Adipocyte (in vitro differentiated cells): ENCODE measurements around the gene ATP6V1C2.
"Not testable (repeated sequence)": the region's sequence is repeated elsewhere in the genome, so short reads cannot be mapped to it uniquely, and the experiment has no call there.

Source experiments
- DNase-seq: peaks from one replicate; pipeline ENCODE4 v3.0.0-alpha.2; 2015; ENCODE audit warnings: low read depth
- H3K27me3 ChIP-seq: replicated peaks from 2 replicates; pipeline ENCODE4 v1.7.0; 2013; ENCODE audit warnings: mild to moderate bottlenecking, low read length, moderate library complexity; ENCODE audit not compliant: control insufficient read depth, insufficient read depth
- H3K36me3 ChIP-seq: 2 replicates; pipeline ENCODE4 v1.7.0; 2013; ENCODE audit warnings: low read length, mild to moderate bottlenecking, moderate library complexity; ENCODE audit not compliant: control insufficient read depth, insufficient read depth, severe bottlenecking
- H3K4me1 ChIP-seq: 2 replicates; pipeline ENCODE4 v1.7.0; 2013; ENCODE audit warnings: mild to moderate bottlenecking, low read length, moderate library complexity; ENCODE audit not compliant: control insufficient read depth, insufficient read depth
- H3K4me3 ChIP-seq: 2 replicates; pipeline ENCODE4 v1.7.0; 2013; ENCODE audit warnings: mild to moderate bottlenecking, low read length, moderate library complexity
- H3K9ac ChIP-seq: 2 replicates; pipeline ENCODE4 v1.7.0; 2013; ENCODE audit warnings: mild to moderate bottlenecking, low read length, moderate library complexity
- H3K9me3 ChIP-seq: 2 replicates; pipeline ENCODE4 v1.7.0; 2013; ENCODE audit warnings: mild to moderate bottlenecking, low read length, moderate library complexity; ENCODE audit not compliant: control insufficient read depth

ATP6V1C2 gene

GRCh38 chr2:10792001-10792634 is 70.7 kb downstream of the ATP6V1C2 start:
- Histone ChIP-seq H3K4me3 (no peak overlapping the region), H3K27me3 (no peaks in the 10 kb centered on the region), H3K9me3 (no peaks in the 10 kb centered on the region), H3K36me3 (peaks cover 81% of the 10 kb centered on the region), H3K9ac (no peak overlapping the region), H3K4me1 (no peaks in the 10 kb centered on the region)
- DNase-seq, result no peak

- H3K4me1 ChIP-seq, result no peaks in the 10 kb centered on the region
- H3K9me3 ChIP-seq, result no peaks in the 10 kb centered on the region
- no peak overlapping the region for H3K9ac ChIP-seq
- no peak overlapping the region for H3K4me3 ChIP-seq
- H3K27me3 ChIP-seq, result no peaks in the 10 kb centered on the region
- DNase-seq, result no peak
- H3K36me3 ChIP-seq, result peaks cover 83% of the 10 kb centered on the region
These were observed 71.4 kb downstream of the ATP6V1C2 start for GRCh38 chr2:10792660-10793400.

GRCh38 chr2:10793816-10794215 is 72.4 kb downstream of the ATP6V1C2 start:
- Histone ChIP-seq H3K27me3 (no peaks in the 10 kb centered on the region), H3K36me3 (peaks cover 74% of the 10 kb centered on the region), H3K9me3 (no peaks in the 10 kb centered on the region), H3K4me3 (no peak overlapping the region), H3K4me1 (no peaks in the 10 kb centered on the region), H3K9ac (no peak overlapping the region)
- no peak for DNase-seq

GRCh38 chr2:10794876-10795275 is 73.4 kb downstream of the ATP6V1C2 start:
- H3K9me3 ChIP-seq, result no peaks in the 10 kb centered on the region
- DNase-seq, result no peak
- no peak overlapping the region for H3K9ac ChIP-seq
- H3K4me1 ChIP-seq, result no peaks in the 10 kb centered on the region
- H3K36me3 ChIP-seq, result peaks cover 66% of the 10 kb centered on the region
- H3K4me3 ChIP-seq, result no peak overlapping the region
- H3K27me3 ChIP-seq, result no peaks in the 10 kb centered on the region

- Histone ChIP-seq H3K4me1 (no peaks in the 10 kb centered on the region), H3K27me3 (no peaks in the 10 kb centered on the region), H3K9me3 (no peaks in the 10 kb centered on the region), H3K9ac (no peak overlapping the region), H3K4me3 (no peak overlapping the region), H3K36me3 (peaks cover 65% of the 10 kb centered on the region)
- DNase-seq, result no peak
These were observed 74.1 kb downstream of the ATP6V1C2 start for GRCh38 chr2:10795508-10796046.

- Histone ChIP-seq H3K9me3 (no peaks in the 10 kb centered on the region), H3K4me3 (no peak overlapping the region), H3K4me1 (no peaks in the 10 kb centered on the region), H3K27me3 (no peaks in the 10 kb centered on the region), H3K9ac (no peak overlapping the region), H3K36me3 (peaks cover 65% of the 10 kb centered on the region)
- no peak for DNase-seq
These were observed 75.3 kb downstream of the ATP6V1C2 start for GRCh38 chr2:10796703-10797102.

- no peaks in the 10 kb centered on the region for H3K4me1 ChIP-seq
- peaks cover 59% of the 10 kb centered on the region for H3K36me3 ChIP-seq
- H3K4me3 ChIP-seq, result no peak overlapping the region
- H3K9me3 ChIP-seq, result no peaks in the 10 kb centered on the region
- H3K27me3 ChIP-seq, result no peaks in the 10 kb centered on the region
- H3K9ac ChIP-seq, result no peak overlapping the region
- no peak for DNase-seq
These were observed 77.4 kb downstream of the ATP6V1C2 start for GRCh38 chr2:10798783-10799182.

GRCh38 chr2:10800163-10800562 is 78.7 kb downstream of the ATP6V1C2 start:
- no peak overlapping the region for H3K9ac ChIP-seq
- DNase-seq, result no peak
- H3K4me3 ChIP-seq, result no peak overlapping the region
- H3K27me3 ChIP-seq, result no peaks in the 10 kb centered on the region
- no peaks in the 10 kb centered on the region for H3K4me1 ChIP-seq
- no peaks in the 10 kb centered on the region for H3K9me3 ChIP-seq
- peaks cover 54% of the 10 kb centered on the region for H3K36me3 ChIP-seq

- H3K36me3 ChIP-seq, result peaks cover 31% of the 10 kb centered on the region
- H3K27me3 ChIP-seq, result no peaks in the 10 kb centered on the region
- H3K9me3 ChIP-seq, result no peaks in the 10 kb centered on the region
- no peak overlapping the region for H3K4me3 ChIP-seq
- H3K9ac ChIP-seq, result no peak overlapping the region
- H3K4me1 ChIP-seq, result no peaks in the 10 kb centered on the region
- DNase-seq, result no peak
These were observed 81.2 kb downstream of the ATP6V1C2 start for GRCh38 chr2:10802657-10803056.

GRCh38 chr2:10805990-10806389 is 84.6 kb downstream of the ATP6V1C2 start:
- not testable (repeated sequence) for H3K4me3 ChIP-seq, H3K9me3 ChIP-seq, H3K9ac ChIP-seq, H3K27me3 ChIP-seq, DNase-seq
- peaks cover 17% of the 10 kb centered on the region for H3K36me3 ChIP-seq
- H3K4me1 ChIP-seq, result peaks cover 13% of the 10 kb centered on the region

- H3K9ac ChIP-seq, result no peak overlapping the region
- H3K36me3 ChIP-seq, result peaks cover 11% of the 10 kb centered on the region
- H3K4me1 ChIP-seq, result peaks cover 18% of the 10 kb centered on the region
- H3K9me3 ChIP-seq, result no peaks in the 10 kb centered on the region
- DNase-seq, result no peak
- no peaks in the 10 kb centered on the region for H3K27me3 ChIP-seq
- no peak overlapping the region for H3K4me3 ChIP-seq
These were observed 85.1 kb downstream of the ATP6V1C2 start for GRCh38 chr2:10806543-10806942.
